Mesenchymal stem cell (in vitro differentiated cells and primary cell): ENCODE results near the gene CARD11.

Experiments used
- DNase-seq: peaks from one replicate; pipeline ENCODE4 v3.0.0-alpha.2; 2013
- H2AFZ ChIP-seq: one replicate; pipeline ENCODE4 v1.6.1; 2013; ENCODE audit warnings: low read depth, mild to moderate bottlenecking, control low read depth, inconsistent platforms, low read length, moderate library complexity
- H2AK5ac ChIP-seq: 2 replicates; pipeline ENCODE4 v1.6.1; 2013; ENCODE audit warnings: low read length, moderate library complexity, mild to moderate bottlenecking, inconsistent platforms; ENCODE audit not compliant: severe bottlenecking
- H2BK120ac ChIP-seq: one replicate; pipeline ENCODE4 v1.6.1; 2013; ENCODE audit warnings: low read depth, mild to moderate bottlenecking, inconsistent platforms, low read length, moderate library complexity
- H2BK12ac ChIP-seq, 2 experiments: one replicate each; pipeline ENCODE4 v1.6.1; 2013; ENCODE audit warnings: inconsistent platforms in 2 of 2, low read length in 2 of 2, mild to moderate bottlenecking in 2 of 2, moderate library complexity in 2 of 2, control low read depth in 1 of 2
- H2BK15ac ChIP-seq: one replicate; pipeline ENCODE4 v1.6.1; 2013; ENCODE audit warnings: mild to moderate bottlenecking, low read depth, inconsistent platforms; ENCODE audit not compliant: poor library complexity, severe bottlenecking
- H2BK5ac ChIP-seq: 2 replicates; pipeline ENCODE4 v1.6.1; 2013; ENCODE audit warnings: low read depth, mild to moderate bottlenecking, low read length, control low read depth, inconsistent platforms; ENCODE audit not compliant: poor library complexity, severe bottlenecking
- H3K14ac ChIP-seq, 2 experiments: one replicate each; pipeline ENCODE4 v1.6.1; 2013; ENCODE audit warnings: inconsistent platforms in 2 of 2, low read length in 2 of 2, control low read depth in 1 of 2, mild to moderate bottlenecking in 1 of 2, moderate library complexity in 1 of 2
- H3K18ac ChIP-seq, 2 experiments: one replicate each; pipeline ENCODE4 v1.6.1; 2013; ENCODE audit warnings: inconsistent platforms in 2 of 2, low read length in 2 of 2, control low read depth in 1 of 2, low read depth in 1 of 2, mild to moderate bottlenecking in 1 of 2
- H3K23ac ChIP-seq, 2 experiments: one replicate each; pipeline ENCODE4 v1.6.1; 2013; ENCODE audit warnings: inconsistent platforms in 2 of 2, low read length in 2 of 2, mild to moderate bottlenecking in 2 of 2, moderate library complexity in 2 of 2, control low read depth in 1 of 2
- H3K27ac ChIP-seq: 2 replicates; pipeline ENCODE4 v1.5.1; 2013; ENCODE audit warnings: mild to moderate bottlenecking, moderate library complexity, low read length, control low read depth, inconsistent platforms; ENCODE audit not compliant: poor library complexity, severe bottlenecking
- H3K27me3 ChIP-seq, 2 experiments: 2 replicates each; pipeline versions ENCODE4 v1.6.1 to v1.7.0; 2013; ENCODE audit warnings: low read length in 2 of 2, mild to moderate bottlenecking in 2 of 2, moderate library complexity in 2 of 2, control low read depth in 1 of 2, inconsistent platforms in 1 of 2; ENCODE audit not compliant: control insufficient read depth in 1 of 2, insufficient read depth in 1 of 2
- H3K36me3 ChIP-seq, 2 experiments: 2 replicates each; pipeline versions ENCODE4 v1.6.1 to v1.7.0; 2013; ENCODE audit warnings: low read length in 2 of 2, control low read depth in 1 of 2, inconsistent platforms in 1 of 2, low read depth in 1 of 2, mild to moderate bottlenecking in 1 of 2; ENCODE audit not compliant: insufficient read depth in 2 of 2, control insufficient read depth in 1 of 2
- H3K4ac ChIP-seq, 2 experiments: one replicate each; pipeline ENCODE4 v1.6.1; 2013; ENCODE audit warnings: inconsistent platforms in 2 of 2, low read length in 2 of 2, mild to moderate bottlenecking in 2 of 2, moderate library complexity in 2 of 2, control low read depth in 1 of 2, low read depth in 1 of 2
- H3K4me1 ChIP-seq: 2 replicates; pipeline ENCODE4 v1.6.1; 2013; ENCODE audit warnings: low read depth, low read length, control low read depth; ENCODE audit not compliant: control insufficient read depth, insufficient read depth
- H3K4me2 ChIP-seq: 2 replicates; pipeline ENCODE4 v1.6.1; 2013; ENCODE audit warnings: low read length, mild to moderate bottlenecking, inconsistent platforms; ENCODE audit not compliant: poor library complexity, severe bottlenecking
- H3K4me3 ChIP-seq, 2 experiments: 2 replicates each; pipeline versions ENCODE4 v1.5.1 to v1.7.0; 2013; ENCODE audit warnings: low read length in 2 of 2, mild to moderate bottlenecking in 2 of 2, control low read depth in 1 of 2, low read depth in 1 of 2; ENCODE audit not compliant: insufficient read depth in 1 of 2
- H3K79me1 ChIP-seq: replicated peaks from 2 replicates; pipeline ENCODE4 v1.6.1; 2013; ENCODE audit warnings: mild to moderate bottlenecking, control low read depth, low read length, inconsistent platforms; ENCODE audit not compliant: poor library complexity, severe bottlenecking
- H3K9ac ChIP-seq: 2 replicates; pipeline ENCODE4 v1.7.0; 2013; ENCODE audit warnings: mild to moderate bottlenecking, low read length, moderate library complexity
- H3K9me3 ChIP-seq: 2 replicates; pipeline ENCODE4 v1.7.0; 2013; ENCODE audit warnings: mild to moderate bottlenecking, low read length; ENCODE audit not compliant: control insufficient read depth
- H4K8ac ChIP-seq: one replicate; pipeline ENCODE4 v1.6.1; 2013; ENCODE audit warnings: inconsistent platforms, mild to moderate bottlenecking, low read length, moderate library complexity
- H4K91ac ChIP-seq: one replicate; pipeline ENCODE4 v1.6.1; 2013; ENCODE audit warnings: mild to moderate bottlenecking, low read length, inconsistent platforms
- WGBS: methylation state at CpG from one replicate; pipeline ENCODE4 v1.1.7; 2013; ENCODE audit warnings: mixed read lengths; 5-methylcytosine and 5-hydroxymethylcytosine counted together

Gene CARD11

GRCh38 chr7:2927592-2927991, 116.1 kb downstream of the CARD11 start:
- no peak for DNase-seq
- Histone ChIP-seq H3K23ac (no peak overlapping the region), H2BK15ac (peak overlapping the region; percentile 39), H3K4me2 (no peak overlapping the region), H4K8ac (no peak overlapping the region), H3K79me1 (no peaks in the 10 kb centered on the region), H2AFZ (no peak overlapping the region), H3K9ac (no peak overlapping the region), H3K4ac (no peak overlapping the region), H3K36me3 (peaks cover 0 to under 1% of the 10 kb centered on the region in 2 experiments), H3K4me3 (no peak overlapping the region), H4K91ac (no peak overlapping the region), H2BK5ac (no peak overlapping the region), H3K14ac (no peak overlapping the region), H3K4me1 (no peaks in the 10 kb centered on the region), H3K18ac (no peak overlapping the region), H3K27me3 (peaks cover 14 to 68% of the 10 kb centered on the region in 2 experiments), H2AK5ac (no peak overlapping the region), H3K27ac (no peak overlapping the region), H2BK120ac (no peak overlapping the region), H3K9me3 (no peaks in the 10 kb centered on the region), H2BK12ac (no peak overlapping the region)
- 90% methylated on average over 7 of the region's 7 CpGs for WGBS

GRCh38 chr7:2926896-2927405, 116.7 kb downstream of the CARD11 start:
- Histone ChIP-seq H3K18ac (no peak overlapping the region), H3K9ac (no peak overlapping the region), H3K36me3 (peaks cover 0 to 6% of the 10 kb centered on the region in 2 experiments), H3K79me1 (no peaks in the 10 kb centered on the region), H2BK12ac (no peak overlapping the region), H3K9me3 (no peaks in the 10 kb centered on the region), H2AFZ (no peak overlapping the region), H3K23ac (no peak overlapping the region), H4K91ac (no peak overlapping the region), H2BK5ac (no peak overlapping the region), H3K4me3 (no peak overlapping the region), H4K8ac (no peak overlapping the region), H2AK5ac (no peak overlapping the region), H3K27me3 (peaks cover 20 to 69% of the 10 kb centered on the region in 2 experiments), H3K14ac (no peak overlapping the region), H2BK15ac (no peak overlapping the region), H3K4ac (no peak overlapping the region), H2BK120ac (no peak overlapping the region), H3K4me1 (no peaks in the 10 kb centered on the region), H3K4me2 (no peak overlapping the region), H3K27ac (no peak overlapping the region)
- no peak for DNase-seq
- WGBS: 93% methylated on average over 8 of the region's 8 CpGs

DNA sequence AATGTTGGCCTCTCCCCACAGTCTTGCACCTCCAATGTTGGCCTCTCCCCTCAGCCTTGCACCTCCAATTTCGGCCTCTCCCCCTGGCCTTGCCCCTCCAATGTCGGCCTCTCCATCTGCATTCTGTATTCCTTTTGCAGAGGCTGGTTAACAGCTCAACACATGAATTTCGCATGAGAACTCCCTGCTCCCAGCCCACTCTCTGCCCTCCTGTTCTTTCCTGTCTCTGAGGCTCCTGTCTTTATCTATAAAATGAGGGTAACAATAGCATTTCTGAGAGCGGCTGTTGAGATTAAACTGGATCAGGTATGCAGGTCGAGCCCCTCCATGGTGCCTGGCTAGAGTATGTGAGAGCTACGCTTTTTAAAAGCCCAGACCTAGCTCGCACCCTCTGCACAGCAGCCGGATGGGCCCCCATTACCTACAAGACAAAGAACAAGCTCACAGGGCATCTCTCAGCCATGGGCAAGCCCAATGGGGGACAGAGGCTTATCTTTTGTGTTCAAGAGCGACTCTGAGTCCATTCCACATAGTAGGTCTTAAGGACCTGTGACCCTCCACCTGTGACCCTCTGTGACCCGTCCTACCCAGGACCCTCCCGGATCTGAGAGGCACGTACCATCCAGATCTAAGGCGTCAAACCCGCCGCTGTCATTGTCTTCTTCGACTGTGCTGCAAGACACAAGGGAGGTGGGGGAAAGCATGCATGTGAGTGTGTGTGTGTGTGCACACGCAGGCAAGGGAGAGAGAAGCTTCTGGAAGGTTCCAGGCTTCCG, 117.4 kb downstream of the CARD11 start:
- no peak overlapping the region for H3K4ac ChIP-seq
- no peak overlapping the region for H3K4me2 ChIP-seq
- no peak overlapping the region for H3K9ac ChIP-seq
- H3K27ac ChIP-seq: no peak overlapping the region
- H4K8ac ChIP-seq: no peak overlapping the region
- no peaks in the 10 kb centered on the region for H3K4me1 ChIP-seq
- H3K9me3 ChIP-seq: no peaks in the 10 kb centered on the region
- no peak overlapping the region for H3K4me3 ChIP-seq
- H4K91ac ChIP-seq: no peak overlapping the region
- no peak overlapping the region for H3K18ac ChIP-seq
- H2BK5ac ChIP-seq: no peak overlapping the region
- H2AFZ ChIP-seq: no peak overlapping the region
- no peaks in the 10 kb centered on the region for H3K79me1 ChIP-seq
- peaks cover 23 to 71% of the 10 kb centered on the region in 2 experiments for H3K27me3 ChIP-seq
- no peak for DNase-seq
- H3K36me3 ChIP-seq: peaks cover 0 to 6% of the 10 kb centered on the region in 2 experiments
- H2BK15ac ChIP-seq: no peak overlapping the region
- H3K23ac ChIP-seq: no peak overlapping the region
- no peak overlapping the region for H2BK120ac ChIP-seq
- no peak overlapping the region for H3K14ac ChIP-seq
- H2BK12ac ChIP-seq: no peak overlapping the region
- 88% methylated on average over 17 of the region's 18 CpGs for WGBS
- no peak overlapping the region for H2AK5ac ChIP-seq

GRCh38 chr7:2924866-2925840, 118.5 kb downstream of the CARD11 start:
- H4K8ac ChIP-seq: no peak overlapping the region
- no peak overlapping the region for H4K91ac ChIP-seq
- H3K27me3 ChIP-seq: peaks cover 23 to 72% of the 10 kb centered on the region in 2 experiments
- no peak overlapping the region for H2BK120ac ChIP-seq
- H3K79me1 ChIP-seq: no peaks in the 10 kb centered on the region
- no peak overlapping the region for H3K9ac ChIP-seq
- no peak overlapping the region for H2BK15ac ChIP-seq
- no peak overlapping the region for H3K27ac ChIP-seq
- no peak overlapping the region for H3K23ac ChIP-seq
- H3K9me3 ChIP-seq: no peaks in the 10 kb centered on the region
- peaks cover 0 to 6% of the 10 kb centered on the region in 2 experiments for H3K36me3 ChIP-seq
- H2AK5ac ChIP-seq: no peak overlapping the region
- H3K14ac ChIP-seq: no peak overlapping the region
- H2AFZ ChIP-seq: no peak overlapping the region
- no peak overlapping the region for H3K4me2 ChIP-seq
- 91% methylated on average over 22 of the region's 22 CpGs for WGBS
- H2BK5ac ChIP-seq: no peak overlapping the region
- no peak overlapping the region for H3K4me3 ChIP-seq
- H3K4ac ChIP-seq: no peak overlapping the region
- DNase-seq: no peak
- no peaks in the 10 kb centered on the region for H3K4me1 ChIP-seq
- no peak overlapping the region for H2BK12ac ChIP-seq
- H3K18ac ChIP-seq: no peak overlapping the region
